ENCODE results near the gene S100A5. TPM values are rescaled to one million over a fixed set of nuclear protein-coding genes. Genes with fewer than 3 reads are reported as not detected.
"Not testable (repeated sequence)": the region's sequence is repeated elsewhere in the genome, so short reads cannot be mapped to it uniquely, and the experiment has no call there.

Gene S100A5
- total and polyA plus RNA-seq, 7 donors = not detected

DNA sequence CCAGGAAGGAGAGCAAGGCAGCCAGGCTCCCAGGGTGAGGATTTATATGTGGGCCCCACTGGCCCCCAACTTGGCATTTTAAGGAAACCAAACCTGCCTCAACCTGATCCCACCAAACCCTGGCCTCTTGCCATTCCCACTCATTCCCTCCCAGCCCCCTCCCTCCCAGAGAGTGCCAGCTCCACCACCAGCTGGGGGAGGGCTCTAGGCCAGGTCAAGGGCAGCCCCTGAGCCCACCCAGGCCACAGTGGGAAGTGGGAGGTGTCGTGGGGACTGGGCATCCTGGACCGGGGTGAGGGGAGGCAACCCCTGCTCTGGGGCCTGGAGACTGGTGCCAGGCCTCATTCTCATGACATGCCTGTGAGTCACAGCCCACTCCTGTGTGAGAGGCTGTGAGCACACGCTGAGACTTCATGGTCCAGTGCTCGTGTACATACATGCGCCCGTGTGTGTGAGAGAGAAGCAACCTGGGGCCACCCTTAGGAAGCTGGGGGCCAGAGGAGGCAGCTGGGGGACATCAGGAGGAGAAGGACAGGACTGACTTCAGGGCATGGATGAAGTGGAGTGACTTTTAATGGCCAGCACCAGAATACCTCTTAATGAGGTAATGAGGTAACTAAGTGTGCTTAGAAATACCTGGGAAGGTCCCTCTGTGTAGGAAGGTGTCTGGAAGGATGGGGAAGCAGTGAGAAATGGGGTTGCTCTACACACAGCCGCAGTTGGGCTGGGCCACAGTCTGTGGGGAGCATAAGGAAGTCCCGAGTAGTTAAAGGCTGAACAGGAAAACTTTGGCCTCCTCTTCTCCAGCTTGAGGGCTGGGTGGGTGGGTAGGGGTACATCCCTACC is 25.0 kb upstream of the S100A5 start, which contains the start of gene S100A2:
S100A2 (minus strand) TSS at position 316 of the 846 bp plus-strand sequence. CDS start 1,967 bp downstream, outside the sequence.
- ATAC-seq (peak; percentile 57 to 73 (median 68)), DNase-seq (peak; percentile 72 to 75)
- no peaks in the 10 kb centered on the region for H3K36me3 ChIP-seq (ENCODE audit: insufficient read depth in 1 of 2, low read depth in 1 of 2)
- peak within 1 kb of the TSS; percentile 88 for H3K27ac ChIP-seq
- H3K4me1 ChIP-seq = peaks cover 32% of the 10 kb centered on the region
- WGBS, 3 donors = 49 to 71% (median 53%) methylated on average over 8 of the region's 8 CpGs
- H3K27me3 ChIP-seq (ENCODE audit: insufficient read depth in 3 of 3, low read length in 2 of 3) = no peaks in the 10 kb centered on the region
- TF ChIP-seq, protein P1, sequence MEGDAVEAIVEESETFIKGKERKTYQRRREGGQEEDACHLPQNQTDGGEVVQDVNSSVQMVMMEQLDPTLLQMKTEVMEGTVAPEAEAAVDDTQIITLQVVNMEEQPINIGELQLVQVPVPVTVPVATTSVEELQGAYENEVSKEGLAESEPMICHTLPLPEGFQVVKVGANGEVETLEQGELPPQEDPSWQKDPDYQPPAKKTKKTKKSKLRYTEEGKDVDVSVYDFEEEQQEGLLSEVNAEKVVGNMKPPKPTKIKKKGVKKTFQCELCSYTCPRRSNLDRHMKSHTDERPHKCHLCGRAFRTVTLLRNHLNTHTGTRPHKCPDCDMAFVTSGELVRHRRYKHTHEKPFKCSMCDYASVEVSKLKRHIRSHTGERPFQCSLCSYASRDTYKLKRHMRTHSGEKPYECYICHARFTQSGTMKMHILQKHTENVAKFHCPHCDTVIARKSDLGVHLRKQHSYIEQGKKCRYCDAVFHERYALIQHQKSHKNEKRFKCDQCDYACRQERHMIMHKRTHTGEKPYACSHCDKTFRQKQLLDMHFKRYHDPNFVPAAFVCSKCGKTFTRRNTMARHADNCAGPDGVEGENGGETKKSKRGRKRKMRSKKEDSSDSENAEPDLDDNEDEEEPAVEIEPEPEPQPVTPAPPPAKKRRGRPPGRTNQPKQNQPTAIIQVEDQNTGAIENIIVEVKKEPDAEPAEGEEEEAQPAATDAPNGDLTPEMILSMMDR (IDR thresholded peaks at IDR 0.05) = no peak
- no peak within 1 kb of the TSS for H3K4me3 ChIP-seq
- intact Hi-C loops (cut with DNase I) = loop anchor here (2.0 to 5.0 kb wide), 2 partner anchors 55 to 213 kb away; no protein-coding TSS in a partner anchor
- no peaks in the 10 kb centered on the region for H3K9me3 ChIP-seq

DNA sequence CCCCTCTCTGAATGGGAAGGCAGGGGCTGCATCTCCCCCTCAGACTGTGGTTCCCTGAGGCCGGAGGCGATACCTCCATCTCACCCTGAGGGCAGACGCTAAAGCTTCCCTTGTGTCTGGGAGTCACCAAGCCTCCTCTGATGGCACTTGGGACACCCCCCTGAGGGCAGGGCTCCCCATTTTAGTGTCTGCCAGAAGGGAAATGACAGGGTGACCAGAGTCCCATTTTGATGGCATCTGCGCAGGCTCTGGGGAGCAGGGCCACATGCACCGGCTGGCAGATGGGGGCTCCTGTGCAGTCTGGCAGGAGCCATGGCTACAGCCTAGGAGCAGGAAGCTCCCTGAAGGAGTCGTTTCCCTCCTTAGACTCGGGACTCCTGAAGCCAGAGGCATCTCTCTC is 23.3 kb upstream of the S100A5 start:
- intact Hi-C loops (cut with DNase I) = no loop called here
- Histone ChIP-seq H3K4me1 (peaks cover 32% of the 10 kb centered on the region), H3K4me3 (no peak overlapping the region), H3K9me3 (no peaks in the 10 kb centered on the region), H3K27ac (no peak overlapping the region), H3K27me3 (ENCODE audit: insufficient read depth in 3 of 3, low read length in 2 of 3) (no peaks in the 10 kb centered on the region), H3K36me3 (ENCODE audit: insufficient read depth in 1 of 2, low read depth in 1 of 2) (no peaks in the 10 kb centered on the region)
- TF ChIP-seq, protein P1 (IDR thresholded peaks at IDR 0.05) = no peak
- peak in 1 of 2 donors; percentile 16 for DNase-seq
- WGBS, 3 donors = 87 to 95% (median 92%) methylated on average over 7 of the region's 7 CpGs
- no peak for ATAC-seq

DNA sequence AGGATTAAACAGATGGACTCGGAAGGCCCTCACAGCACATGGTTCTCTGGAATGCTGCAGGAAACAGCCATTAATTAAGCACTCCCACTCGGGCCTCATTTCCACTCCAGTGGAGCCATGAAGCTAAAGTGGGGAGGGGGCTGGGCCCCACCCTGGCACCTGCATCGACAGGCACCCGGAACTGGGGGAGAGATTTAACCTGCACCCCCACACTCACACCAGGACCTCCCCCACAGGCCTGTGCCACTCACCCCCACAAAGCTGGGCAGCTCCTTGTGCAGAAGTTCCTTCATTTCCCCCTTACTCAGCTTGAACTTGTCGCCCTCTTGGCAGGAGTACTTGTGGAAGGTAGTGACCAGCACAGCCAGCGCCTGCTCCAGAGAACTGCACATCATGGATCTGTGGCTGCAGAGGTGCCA is 22.8 kb upstream of the S100A5 start:
- Histone ChIP-seq H3K27me3 (ENCODE audit: insufficient read depth in 3 of 3, low read length in 2 of 3) (no peaks in the 10 kb centered on the region), H3K27ac (no peak overlapping the region), H3K36me3 (ENCODE audit: insufficient read depth in 1 of 2, low read depth in 1 of 2) (no peaks in the 10 kb centered on the region), H3K4me3 (no peak overlapping the region), H3K4me1 (peaks cover 32% of the 10 kb centered on the region), H3K9me3 (no peaks in the 10 kb centered on the region)
- WGBS, 3 donors = 73 to 75% (median 73%) methylated on average over 6 of the region's 6 CpGs
- intact Hi-C loops (cut with DNase I) = no loop called here
- TF ChIP-seq, protein P1 (IDR thresholded peaks at IDR 0.05) = no peak
- no peak for ATAC-seq
- peak in 1 of 2 donors; percentile 30 for DNase-seq

DNA sequence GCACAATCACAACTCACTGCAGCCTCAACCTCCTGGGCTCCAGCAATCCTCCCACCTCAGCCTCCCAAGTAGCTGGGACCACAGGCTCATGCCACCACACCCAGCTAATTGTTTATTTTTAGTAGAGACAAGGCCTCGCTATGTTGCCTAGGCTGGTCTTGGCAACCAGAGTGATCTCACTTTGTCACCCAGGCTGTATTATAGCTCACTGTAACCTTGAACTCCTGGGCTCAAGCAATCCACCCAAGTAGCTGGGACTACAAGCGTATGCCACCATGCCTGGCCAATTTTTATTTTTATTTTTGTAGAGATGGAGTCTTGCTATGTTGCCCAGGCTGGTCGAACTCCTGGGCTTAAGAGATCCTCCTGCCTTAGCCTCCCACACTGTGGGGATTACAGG is 21.3 kb upstream of the S100A5 start:
- intact Hi-C loops (cut with DNase I); H3K9me3 ChIP-seq; H3K27ac ChIP-seq; DNase-seq; H3K27me3 ChIP-seq (ENCODE audit: insufficient read depth in 3 of 3, low read length in 2 of 3); H3K4me3 ChIP-seq; ATAC-seq; H3K36me3 ChIP-seq (ENCODE audit: insufficient read depth in 1 of 2, low read depth in 1 of 2): not testable (repeated sequence)
- WGBS, 3 donors = 62 to 91% (median 69%) methylated on average over 3 of the region's 3 CpGs
- H3K4me1 ChIP-seq = peaks cover 19% of the 10 kb centered on the region

GRCh38 chr1:153561466-153561985 is 20.8 kb upstream of the S100A5 start:
- H3K4me1 ChIP-seq = peaks cover 14% of the 10 kb centered on the region
- DNase-seq (peak in 1 of 2 donors; percentile 20), ATAC-seq (no peak)
- intact Hi-C loops (cut with DNase I) = no loop called here
- H3K27me3 ChIP-seq (ENCODE audit: insufficient read depth in 3 of 3, low read length in 2 of 3) = no peaks in the 10 kb centered on the region
- H3K9me3 ChIP-seq = no peaks in the 10 kb centered on the region
- TF ChIP-seq, protein P1 (IDR thresholded peaks at IDR 0.05) = no peak
- H3K27ac ChIP-seq = no peak overlapping the region
- 95 to 98% (median 96%) methylated on average over 3 of the region's 3 CpGs for WGBS, 3 donors
- H3K4me3 ChIP-seq = no peak overlapping the region
- no peaks in the 10 kb centered on the region for H3K36me3 ChIP-seq (ENCODE audit: insufficient read depth in 1 of 2, low read depth in 1 of 2)

Measured in psoas muscle (tissue), 8 donors.